NCI-H1930 (cell line): ENCODE results near the gene FAM13B.
"Not testable (repeated sequence)": the region's sequence is repeated elsewhere in the genome, so short reads cannot be mapped to it uniquely, and the experiment has no call there.

Experiments
- DNase-seq, 2 experiments: peaks; one replicate each; lab custom pipeline; 2025; lab: John Stamatoyannopoulos, UW

Gene FAM13B

GRCh38 chr5:137975208-137975607, 57.7 kb downstream of the FAM13B start:
- no peak for DNase-seq

DNA sequence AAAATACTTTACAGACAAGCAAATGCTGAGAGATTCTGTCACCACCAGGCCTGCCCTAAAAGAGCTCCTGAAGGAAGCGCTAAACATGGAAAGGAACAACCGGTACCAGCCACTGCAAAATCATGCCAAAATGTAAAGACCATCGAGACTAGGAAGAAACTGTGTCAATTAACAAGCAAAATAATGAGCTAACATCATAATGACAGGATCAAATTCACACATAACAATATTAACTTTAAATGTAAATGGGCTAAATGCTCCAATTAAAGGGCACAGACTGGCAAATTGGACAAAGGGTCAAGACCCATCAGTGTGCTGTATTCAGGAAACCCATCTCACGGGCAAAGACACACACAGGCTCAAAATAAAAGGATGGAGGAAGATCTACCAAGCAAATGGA, 62.5 kb downstream of the FAM13B start:
- not testable (repeated sequence) for DNase-seq

GRCh38 chr5:137960819-137961218, 72.1 kb downstream of the FAM13B start:
- DNase-seq = no peak

DNA sequence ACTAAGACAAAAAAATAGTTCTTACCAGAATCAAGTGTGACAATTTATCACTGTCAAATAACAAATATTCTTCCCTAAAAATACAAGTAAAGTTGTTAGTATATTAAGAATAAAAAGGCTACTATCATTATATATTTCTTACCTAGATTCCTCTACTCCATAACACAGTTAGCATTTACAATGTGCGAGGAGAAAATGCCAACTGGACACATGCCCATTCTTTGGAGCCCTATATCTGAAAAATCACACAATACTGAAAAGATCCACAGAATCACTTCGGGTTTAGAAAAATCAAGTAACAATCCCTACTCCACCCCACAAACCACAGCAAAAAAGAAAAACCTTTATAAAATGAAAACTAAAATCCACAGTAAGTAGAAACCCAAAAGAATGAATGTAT, 72.7 kb downstream of the FAM13B start:
- no peak for DNase-seq

- no peak for DNase-seq
Measured at GRCh38 chr5:137959488-137959887, 73.4 kb downstream of the FAM13B start.

DNA sequence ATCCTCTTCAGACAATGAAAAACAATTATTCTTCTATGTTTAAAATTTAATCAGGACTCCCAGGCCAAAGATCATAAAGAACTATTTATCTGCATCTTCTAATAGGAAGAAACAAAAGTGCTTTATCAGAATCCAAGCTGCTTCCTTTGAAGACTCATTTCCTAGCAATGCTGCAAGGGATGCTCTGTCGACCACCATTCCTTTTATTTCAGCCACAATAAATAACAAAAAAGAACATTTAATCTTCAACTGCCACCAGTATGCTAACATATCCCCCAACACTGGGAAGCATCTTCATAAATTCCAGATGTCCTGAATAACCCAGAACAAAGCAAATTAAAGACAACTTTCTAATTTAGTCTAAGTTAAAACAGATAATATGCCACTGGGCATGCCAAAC, 74.9 kb downstream of the FAM13B start:
- DNase-seq = no peak

DNA sequence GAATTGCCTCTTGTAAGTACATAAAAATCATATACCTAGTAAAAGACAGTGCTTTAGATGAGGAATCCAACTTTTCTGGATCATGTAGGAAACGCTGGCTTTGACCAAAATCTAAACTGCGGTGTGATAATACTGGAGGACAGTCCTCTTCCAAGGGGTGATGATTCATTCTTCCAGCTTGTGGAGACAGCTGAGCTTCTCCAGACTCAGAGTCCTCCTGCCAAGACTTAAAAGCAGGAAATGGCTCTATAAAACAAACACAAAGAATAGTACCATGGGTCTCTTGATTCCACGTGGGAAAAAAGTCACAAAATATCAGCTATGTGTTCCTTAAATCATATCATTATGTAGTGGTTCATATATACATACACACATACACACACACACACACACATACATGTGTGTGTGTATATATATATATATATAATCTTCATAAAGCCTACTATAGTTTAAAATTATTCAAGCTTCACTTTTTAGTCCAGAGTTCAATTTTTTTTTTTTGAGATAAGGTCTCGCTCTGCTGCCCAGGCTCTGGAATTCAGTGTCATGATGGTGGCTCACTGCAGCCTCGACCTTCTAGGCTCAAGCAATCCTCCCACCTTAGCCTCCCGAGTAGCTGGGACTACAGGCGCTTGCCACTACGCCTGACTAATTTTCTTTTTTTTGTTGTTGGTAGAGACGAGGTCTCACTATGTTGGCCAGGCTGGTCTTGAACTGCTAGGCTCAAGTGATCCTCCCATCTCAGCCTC, 78.6 kb downstream of the FAM13B start:
- DNase-seq = no peak

GRCh38 chr5:137945825-137946224, 87.1 kb downstream of the FAM13B start:
- DNase-seq = no peak

GRCh38 chr5:137944280-137944679, 88.6 kb downstream of the FAM13B start:
- DNase-seq = not testable (repeated sequence)

- no peak for DNase-seq
Measured at GRCh38 chr5:137939331-137939730, 93.5 kb downstream of the FAM13B start.

GRCh38 chr5:137938751-137939143, 94.1 kb downstream of the FAM13B start:
- no peak for DNase-seq

- no peak for DNase-seq
Measured at GRCh38 chr5:137937994-137938750, 94.7 kb downstream of the FAM13B start.

- no peak for DNase-seq
Measured at GRCh38 chr5:137935694-137936093, 97.2 kb downstream of the FAM13B start.

DNA sequence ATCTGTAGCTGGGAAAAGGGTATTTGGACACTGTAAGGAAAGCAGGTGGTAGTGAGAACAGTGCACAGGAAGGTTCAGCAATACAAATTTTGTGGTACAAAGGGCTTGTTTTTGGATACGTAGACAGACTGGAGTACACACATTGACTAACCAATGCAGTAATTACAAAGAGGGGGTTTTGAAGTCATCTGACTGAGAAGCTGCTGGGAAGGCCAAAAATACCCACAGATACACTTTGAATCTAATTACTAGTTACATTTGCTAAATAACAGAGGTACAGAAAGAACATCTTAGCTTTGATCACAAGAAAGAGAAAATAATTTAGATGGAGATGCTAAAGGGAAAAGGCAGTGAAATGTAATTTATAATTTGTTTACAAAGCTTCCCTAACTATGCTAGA, 97.7 kb downstream of the FAM13B start:
- no peak for DNase-seq

- DNase-seq = no peak
Measured at GRCh38 chr5:137933491-137933911, 99.4 kb downstream of the FAM13B start.

- no peak for DNase-seq
Measured at GRCh38 chr5:137932800-137933199, 100.1 kb downstream of the FAM13B start.

DNA sequence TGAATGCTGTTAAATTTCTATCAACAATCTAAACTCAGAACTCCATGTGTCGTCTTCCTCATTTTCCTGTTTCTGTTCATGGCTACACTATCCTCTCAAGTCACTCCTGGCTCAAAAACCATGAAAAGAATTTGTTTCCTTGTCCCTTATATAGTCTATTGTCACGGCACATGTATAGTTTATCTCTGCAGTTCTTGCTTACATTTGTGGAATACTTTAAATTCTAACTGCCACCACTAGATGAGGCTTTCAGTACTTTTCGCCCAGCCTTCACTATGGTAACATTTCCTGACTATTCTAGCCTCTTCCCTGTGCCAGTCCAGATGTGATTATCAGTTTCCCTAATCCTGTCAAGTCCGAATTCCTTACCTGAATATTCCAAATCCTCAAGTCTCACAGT, 109.0 kb downstream of the FAM13B start:
- DNase-seq = no peak

- DNase-seq = no peak
Measured at GRCh38 chr5:137921931-137922330, 110.9 kb downstream of the FAM13B start.

GRCh38 chr5:137916923-137917322, 116.0 kb downstream of the FAM13B start:
- DNase-seq = no peak

GRCh38 chr5:137914758-137915157, 118.1 kb downstream of the FAM13B start:
- no peak for DNase-seq

DNA sequence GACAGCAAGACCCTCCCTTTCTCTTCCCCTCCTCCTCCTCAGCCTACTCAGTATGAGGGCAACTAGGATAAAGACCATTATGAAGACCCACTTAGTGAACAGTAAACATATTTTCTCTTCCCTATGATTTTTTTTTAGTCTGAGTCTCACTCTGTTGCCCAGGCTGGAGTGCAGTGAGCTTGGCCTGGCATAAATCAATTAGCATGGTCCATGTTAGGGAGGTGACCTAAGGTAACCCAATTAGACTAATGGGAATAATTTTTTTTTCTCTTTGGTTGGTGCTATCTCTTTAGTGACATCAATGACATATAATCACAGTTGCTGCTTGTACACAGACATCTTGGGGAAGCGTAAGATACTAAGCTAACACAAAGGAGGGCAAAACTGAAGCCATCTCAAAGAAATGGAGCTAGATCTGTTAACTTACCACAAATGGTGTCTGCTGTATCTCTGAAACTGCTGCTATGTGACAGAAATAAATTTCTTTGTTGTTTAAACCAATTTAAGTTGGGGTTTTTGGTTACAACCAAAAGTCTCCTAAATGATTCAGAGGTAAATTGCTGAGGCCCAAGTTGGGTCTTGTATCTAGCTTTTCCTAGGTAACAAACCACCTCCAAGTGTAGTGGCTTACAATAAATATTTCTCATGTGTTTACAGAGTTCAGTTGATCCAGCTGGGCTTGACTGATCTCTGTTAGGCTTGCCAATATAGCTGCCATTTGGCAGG, 130.3 kb downstream of the FAM13B start:
- DNase-seq = no peak

GRCh38 chr5:137901011-137901817, 131.7 kb downstream of the FAM13B start:
- no peak for DNase-seq
